Mononuclear cell (primary cell): ENCODE data around the gene GTPBP4. TPM values are rescaled to one million over a fixed set of nuclear protein-coding genes. Genes with fewer than 3 reads are reported as not detected.

ENCODE experiments used
- H3K27me3 ChIP-seq: 2 replicates; pipeline ENCODE4 v1.6.0; 2011; ENCODE audit warnings: low read length, control low read depth; ENCODE audit not compliant: insufficient read depth
- H3K4me1 ChIP-seq: 2 replicates; pipeline ENCODE4 v1.5.1; 2011; ENCODE audit warnings: mild to moderate bottlenecking, low read length, control low read depth; ENCODE audit not compliant: insufficient read depth
- H3K4me3 ChIP-seq: 2 replicates; pipeline ENCODE4 v1.5.1; 2011; ENCODE audit warnings: mild to moderate bottlenecking, low read length, moderate library complexity
- H3K9me3 ChIP-seq: 2 replicates; pipeline ENCODE4 v1.5.1; 2011; ENCODE audit warnings: low read depth, mild to moderate bottlenecking, control low read depth, low read length
- total RNA-seq: library from RNA; depleted of rRNA; stranded (reverse); fragments of >200 nt; gene quantifications from one replicate; pipeline ENCODE4 v1.2.3, GENCODE V29; 2012

Gene GTPBP4
- total RNA-seq, 1 donor, result 42.3 TPM

DNA sequence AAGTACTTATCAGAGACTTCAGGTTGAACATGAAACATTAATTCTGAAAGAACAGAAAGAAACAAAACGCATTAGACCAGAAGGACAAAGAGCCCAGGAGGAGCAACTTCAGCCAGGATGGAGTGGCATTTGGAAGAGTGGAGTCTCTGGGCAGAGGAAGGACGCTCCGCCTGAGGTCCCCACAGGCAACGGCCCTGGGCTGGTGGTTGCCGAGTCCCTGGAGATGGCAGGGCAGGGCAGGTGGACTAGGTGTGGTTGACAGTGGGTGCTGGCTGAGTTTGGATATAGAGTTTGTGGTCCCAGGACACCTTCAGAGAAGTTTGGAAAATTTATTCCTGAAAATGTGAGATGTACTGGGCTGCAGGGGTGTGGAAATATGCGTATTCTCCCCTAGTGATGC is 29.4 kb upstream of the GTPBP4 start:
- Histone ChIP-seq H3K4me3 (no peak overlapping the region), H3K4me1 (no peaks in the 10 kb centered on the region), H3K9me3 (no peaks in the 10 kb centered on the region), H3K27me3 (no peaks in the 10 kb centered on the region)

DNA sequence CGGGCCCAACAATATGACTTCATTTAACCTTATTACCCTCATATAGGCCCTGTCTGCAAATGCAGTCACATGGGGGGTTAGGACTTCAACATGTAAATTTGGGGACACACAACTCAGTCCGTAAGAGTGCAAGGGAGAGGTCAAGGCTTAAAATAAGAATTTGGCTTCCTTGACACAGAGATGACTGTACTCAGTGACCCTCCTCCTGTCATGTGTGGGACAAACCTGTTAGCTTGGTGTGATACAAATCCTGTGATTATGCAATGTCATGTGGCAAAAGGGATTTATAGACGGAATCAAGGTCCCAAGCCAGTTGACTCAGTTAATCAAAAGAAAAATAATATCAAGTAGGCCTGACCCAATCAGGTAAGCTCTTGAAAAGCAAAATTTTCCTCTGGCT is 25.9 kb upstream of the GTPBP4 start:
- no peaks in the 10 kb centered on the region for H3K27me3 ChIP-seq
- H3K4me3 ChIP-seq, result no peak overlapping the region
- no peaks in the 10 kb centered on the region for H3K4me1 ChIP-seq
- H3K9me3 ChIP-seq, result no peaks in the 10 kb centered on the region

GRCh38 chr10:963186-963585 is 25.0 kb upstream of the GTPBP4 start:
- H3K4me3 ChIP-seq, result no peak overlapping the region
- no peaks in the 10 kb centered on the region for H3K4me1 ChIP-seq
- H3K27me3 ChIP-seq, result no peaks in the 10 kb centered on the region
- H3K9me3 ChIP-seq, result no peaks in the 10 kb centered on the region

GRCh38 chr10:963655-964054 is 24.6 kb upstream of the GTPBP4 start:
- no peak overlapping the region for H3K4me3 ChIP-seq
- H3K27me3 ChIP-seq, result no peaks in the 10 kb centered on the region
- H3K4me1 ChIP-seq, result no peaks in the 10 kb centered on the region
- H3K9me3 ChIP-seq, result no peaks in the 10 kb centered on the region

GRCh38 chr10:964321-964987 is 23.8 kb upstream of the GTPBP4 start:
- Histone ChIP-seq H3K4me3 (no peak overlapping the region), H3K9me3 (no peaks in the 10 kb centered on the region), H3K27me3 (no peaks in the 10 kb centered on the region), H3K4me1 (no peaks in the 10 kb centered on the region)

DNA sequence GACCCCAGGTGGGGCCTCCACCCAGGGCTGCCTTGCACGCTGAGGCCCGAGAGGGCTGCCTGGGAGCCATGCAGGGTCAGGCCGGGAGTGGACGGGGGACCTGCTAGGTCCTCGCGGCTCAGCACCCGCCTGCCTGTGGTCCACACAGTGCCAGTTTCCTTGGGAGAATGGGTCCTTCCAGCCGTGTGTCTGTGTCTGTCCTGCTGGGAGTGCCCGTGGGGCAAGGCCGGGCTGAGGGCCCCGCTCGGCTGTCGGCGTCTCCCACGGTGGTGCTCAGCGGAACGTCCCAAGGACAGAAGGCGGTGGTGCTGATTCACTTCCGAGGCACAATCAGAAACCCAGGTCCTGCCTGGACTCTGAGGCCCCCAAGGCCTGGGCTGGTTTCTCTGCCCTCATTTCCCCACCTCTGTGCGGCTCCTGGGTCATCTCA is 23.2 kb upstream of the GTPBP4 start:
- H3K9me3 ChIP-seq, result no peaks in the 10 kb centered on the region
- H3K27me3 ChIP-seq, result no peaks in the 10 kb centered on the region

GRCh38 chr10:966466-967235 is 21.6 kb upstream of the GTPBP4 start:
- Histone ChIP-seq H3K9me3 (no peaks in the 10 kb centered on the region), H3K4me1 (peaks cover 10% of the 10 kb centered on the region), H3K27me3 (no peaks in the 10 kb centered on the region), H3K4me3 (no peak overlapping the region)

More for the DNA sequence above, 23.2 kb upstream of the GTPBP4 start:
- Histone ChIP-seq H3K4me3 (no peak overlapping the region), H3K4me1 (no peaks in the 10 kb centered on the region)

- no peaks in the 10 kb centered on the region for H3K27me3 ChIP-seq
- H3K4me3 ChIP-seq, result no peak overlapping the region
- no peaks in the 10 kb centered on the region for H3K9me3 ChIP-seq
- H3K4me1 ChIP-seq, result peaks cover 10% of the 10 kb centered on the region
Observed at GRCh38 chr10:968546-969199, 19.6 kb upstream of the GTPBP4 start.

- Histone ChIP-seq H3K4me3 (no peak overlapping the region), H3K27me3 (no peaks in the 10 kb centered on the region), H3K4me1 (peaks cover 10% of the 10 kb centered on the region), H3K9me3 (no peaks in the 10 kb centered on the region)
Observed at GRCh38 chr10:969473-970150, 18.6 kb upstream of the GTPBP4 start.

DNA sequence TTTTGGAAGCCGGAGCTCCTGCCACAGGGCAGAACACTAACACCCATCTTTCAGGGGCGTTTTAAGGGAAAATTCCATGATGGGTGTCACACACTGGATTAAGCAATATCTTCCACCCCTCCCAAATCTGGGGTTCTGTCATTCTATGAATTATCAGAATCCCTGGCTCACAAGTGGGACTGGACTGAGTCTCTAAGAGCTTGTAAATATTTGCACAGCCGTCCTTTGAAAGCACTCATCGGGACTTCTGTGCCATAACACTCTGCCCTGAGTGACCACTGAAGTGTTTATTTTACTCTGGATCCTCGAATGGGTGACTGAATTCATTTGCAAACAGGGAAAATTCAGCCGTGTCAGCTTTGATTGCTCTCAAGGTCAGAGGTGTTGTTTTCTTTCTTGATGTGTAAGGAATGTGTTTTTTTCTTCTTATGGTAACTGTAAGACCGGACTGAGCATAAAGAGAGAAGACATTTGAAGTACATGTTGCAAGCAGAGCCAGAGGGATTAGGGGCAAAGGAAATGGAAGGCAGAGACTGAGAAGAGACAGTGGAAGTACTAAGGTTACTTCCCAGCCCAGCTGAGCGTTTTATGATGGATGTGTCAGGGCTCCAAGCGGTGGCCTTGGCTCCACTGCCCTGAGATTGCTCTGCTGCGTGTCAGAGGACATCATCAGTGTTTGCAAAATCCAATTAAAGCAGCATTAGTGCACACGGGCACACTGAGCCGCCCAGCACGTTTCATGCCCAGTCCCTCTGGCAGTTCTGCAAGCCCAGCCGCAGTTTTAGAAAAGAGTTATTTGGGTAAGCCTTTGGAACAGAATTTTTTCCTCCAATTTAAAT is 17.7 kb upstream of the GTPBP4 start:
- Histone ChIP-seq H3K27me3 (no peaks in the 10 kb centered on the region), H3K4me3 (no peak overlapping the region), H3K4me1 (peaks cover 10% of the 10 kb centered on the region), H3K9me3 (no peaks in the 10 kb centered on the region)

- H3K4me3 ChIP-seq, result no peak overlapping the region
- no peaks in the 10 kb centered on the region for H3K27me3 ChIP-seq
- peaks cover 10% of the 10 kb centered on the region for H3K4me1 ChIP-seq
- H3K9me3 ChIP-seq, result no peaks in the 10 kb centered on the region
Observed at GRCh38 chr10:971150-971542, 17.1 kb upstream of the GTPBP4 start.

GRCh38 chr10:971613-972012 is 16.6 kb upstream of the GTPBP4 start:
- Histone ChIP-seq H3K4me3 (no peak overlapping the region), H3K4me1 (peaks cover 10% of the 10 kb centered on the region), H3K27me3 (no peaks in the 10 kb centered on the region), H3K9me3 (no peaks in the 10 kb centered on the region)

GRCh38 chr10:972763-973162 is 15.5 kb upstream of the GTPBP4 start:
- Histone ChIP-seq H3K27me3 (no peaks in the 10 kb centered on the region), H3K4me1 (peaks cover 10% of the 10 kb centered on the region), H3K4me3 (no peak overlapping the region), H3K9me3 (no peaks in the 10 kb centered on the region)

GRCh38 chr10:974038-974784 is 14.0 kb upstream of the GTPBP4 start:
- Histone ChIP-seq H3K4me3 (no peak overlapping the region), H3K4me1 (peaks cover 10% of the 10 kb centered on the region)

More at GRCh38 chr10:974038-974784, 14.0 kb upstream of the GTPBP4 start:
- H3K27me3 ChIP-seq, result no peaks in the 10 kb centered on the region
- H3K9me3 ChIP-seq, result peaks cover 12% of the 10 kb centered on the region
